C4-2B (cell line): ENCODE data around the gene BMP7.

Source experiments
- ZFX ChIP-seq: fragments of 450-650 bp; IDR thresholded peaks from 2 replicates; pipeline ENCODE4 v1.6.1; 2017
- TF ChIP-seq, protein P1 (sequence below): fragments of 450-650 bp; conservative IDR thresholded peaks from 2 replicates; pipeline ENCODE4 v1.5.1; 2017; ENCODE audit warnings: mild to moderate bottlenecking

DNA sequence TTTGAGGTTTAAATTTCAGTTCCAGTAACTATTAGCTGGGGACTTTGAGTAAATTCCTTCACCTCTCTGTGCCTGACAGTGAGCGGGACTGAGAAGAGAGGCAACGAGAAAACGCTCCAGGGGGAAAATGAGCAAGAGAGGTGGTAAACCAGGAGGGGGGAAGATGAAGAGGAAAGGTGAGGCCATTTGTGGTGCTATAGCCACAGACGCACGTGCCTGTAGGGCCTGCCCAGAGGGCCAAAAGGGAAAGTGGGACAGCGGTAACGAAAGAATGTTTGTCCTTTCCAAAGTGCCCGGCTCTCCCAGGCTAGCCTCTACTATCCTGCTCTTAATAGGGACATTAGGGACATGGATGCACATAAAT, 99.2 kb downstream of the BMP7 start:
- TF ChIP-seq, protein P1, sequence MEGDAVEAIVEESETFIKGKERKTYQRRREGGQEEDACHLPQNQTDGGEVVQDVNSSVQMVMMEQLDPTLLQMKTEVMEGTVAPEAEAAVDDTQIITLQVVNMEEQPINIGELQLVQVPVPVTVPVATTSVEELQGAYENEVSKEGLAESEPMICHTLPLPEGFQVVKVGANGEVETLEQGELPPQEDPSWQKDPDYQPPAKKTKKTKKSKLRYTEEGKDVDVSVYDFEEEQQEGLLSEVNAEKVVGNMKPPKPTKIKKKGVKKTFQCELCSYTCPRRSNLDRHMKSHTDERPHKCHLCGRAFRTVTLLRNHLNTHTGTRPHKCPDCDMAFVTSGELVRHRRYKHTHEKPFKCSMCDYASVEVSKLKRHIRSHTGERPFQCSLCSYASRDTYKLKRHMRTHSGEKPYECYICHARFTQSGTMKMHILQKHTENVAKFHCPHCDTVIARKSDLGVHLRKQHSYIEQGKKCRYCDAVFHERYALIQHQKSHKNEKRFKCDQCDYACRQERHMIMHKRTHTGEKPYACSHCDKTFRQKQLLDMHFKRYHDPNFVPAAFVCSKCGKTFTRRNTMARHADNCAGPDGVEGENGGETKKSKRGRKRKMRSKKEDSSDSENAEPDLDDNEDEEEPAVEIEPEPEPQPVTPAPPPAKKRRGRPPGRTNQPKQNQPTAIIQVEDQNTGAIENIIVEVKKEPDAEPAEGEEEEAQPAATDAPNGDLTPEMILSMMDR: no peak
- TF ChIP-seq ZFX: no peak
